GM21786 (cell line): ENCODE results near the gene GNB2.
A peak's percentile ranks its signal among the peaks of the same experiment; 100 is the strongest.

ENCODE experiments used
- ATAC-seq: cut with Tn5 transposase; IDR thresholded peaks from one replicate; pipeline ENCODE4 v1.9.1; 2021; ENCODE audit not compliant: unreplicated experiment

GNB2 gene

DNA sequence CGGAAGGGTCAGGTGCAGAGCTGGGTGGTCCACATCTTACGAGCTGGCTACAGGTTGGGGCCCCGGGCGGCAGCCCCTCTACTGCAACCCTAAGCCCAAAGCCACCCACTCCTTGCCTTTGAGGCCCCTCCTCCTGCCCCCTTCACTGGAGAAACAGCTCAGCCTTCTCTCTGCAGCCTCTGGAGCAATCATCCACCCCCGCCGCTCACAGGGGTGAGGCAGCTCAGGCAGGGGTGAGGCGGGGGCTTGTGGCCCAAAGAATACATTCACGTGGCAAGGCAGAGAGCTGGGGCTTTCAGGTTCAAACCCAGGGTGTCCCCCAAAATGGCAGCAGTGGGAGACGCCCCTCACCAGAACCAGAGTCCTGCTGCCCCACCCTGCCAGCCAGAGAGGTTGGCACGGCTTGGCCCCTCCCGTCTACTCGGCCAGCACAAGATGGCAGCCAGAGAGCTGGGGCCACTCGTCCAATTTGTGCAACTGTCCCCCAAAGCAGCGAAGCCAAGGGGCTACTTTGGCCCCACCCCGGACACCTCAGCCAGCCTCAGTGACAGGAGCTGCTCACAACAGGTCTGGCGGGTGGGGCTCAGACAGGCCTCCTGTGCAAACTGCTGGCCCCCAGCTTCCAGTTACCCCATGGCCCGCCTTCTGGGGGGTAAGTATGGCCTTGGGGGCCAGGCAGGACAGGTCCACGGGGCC is 7.2 kb downstream of the GNB2 start:
- no peak for ATAC-seq

GRCh38 chr7:100681491-100682227 is 8.1 kb downstream of the GNB2 start:
- ATAC-seq, result no peak

DNA sequence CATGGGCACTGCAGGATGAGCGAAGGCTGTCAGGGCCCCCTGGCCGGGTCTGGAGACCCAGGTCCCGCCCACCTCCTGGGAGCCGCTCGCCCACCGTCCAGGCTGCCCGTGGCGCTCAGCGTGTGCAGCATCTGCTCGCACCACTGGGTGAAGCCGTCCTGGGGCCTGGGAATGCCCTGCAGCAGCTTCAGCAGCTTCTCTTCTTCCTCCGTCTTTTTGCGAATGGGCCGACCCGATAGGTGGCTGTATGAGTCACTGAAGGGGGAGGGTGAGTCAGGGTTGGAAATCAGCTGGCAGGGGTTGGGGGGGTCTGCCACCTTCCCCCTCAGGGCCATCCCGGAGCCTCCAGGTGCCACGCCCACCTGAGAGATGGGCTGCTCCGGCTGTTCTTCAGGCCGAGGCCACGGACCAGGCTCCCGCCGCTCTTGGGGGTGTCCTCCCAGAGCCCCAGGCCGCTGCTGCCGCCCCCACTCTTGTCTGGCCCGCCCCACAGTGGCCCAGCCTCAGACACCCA is 8.7 kb downstream of the GNB2 start:
- ATAC-seq, result no peak

- no peak for ATAC-seq
Observed at GRCh38 chr7:100682991-100683658, 9.6 kb downstream of the GNB2 start.

DNA sequence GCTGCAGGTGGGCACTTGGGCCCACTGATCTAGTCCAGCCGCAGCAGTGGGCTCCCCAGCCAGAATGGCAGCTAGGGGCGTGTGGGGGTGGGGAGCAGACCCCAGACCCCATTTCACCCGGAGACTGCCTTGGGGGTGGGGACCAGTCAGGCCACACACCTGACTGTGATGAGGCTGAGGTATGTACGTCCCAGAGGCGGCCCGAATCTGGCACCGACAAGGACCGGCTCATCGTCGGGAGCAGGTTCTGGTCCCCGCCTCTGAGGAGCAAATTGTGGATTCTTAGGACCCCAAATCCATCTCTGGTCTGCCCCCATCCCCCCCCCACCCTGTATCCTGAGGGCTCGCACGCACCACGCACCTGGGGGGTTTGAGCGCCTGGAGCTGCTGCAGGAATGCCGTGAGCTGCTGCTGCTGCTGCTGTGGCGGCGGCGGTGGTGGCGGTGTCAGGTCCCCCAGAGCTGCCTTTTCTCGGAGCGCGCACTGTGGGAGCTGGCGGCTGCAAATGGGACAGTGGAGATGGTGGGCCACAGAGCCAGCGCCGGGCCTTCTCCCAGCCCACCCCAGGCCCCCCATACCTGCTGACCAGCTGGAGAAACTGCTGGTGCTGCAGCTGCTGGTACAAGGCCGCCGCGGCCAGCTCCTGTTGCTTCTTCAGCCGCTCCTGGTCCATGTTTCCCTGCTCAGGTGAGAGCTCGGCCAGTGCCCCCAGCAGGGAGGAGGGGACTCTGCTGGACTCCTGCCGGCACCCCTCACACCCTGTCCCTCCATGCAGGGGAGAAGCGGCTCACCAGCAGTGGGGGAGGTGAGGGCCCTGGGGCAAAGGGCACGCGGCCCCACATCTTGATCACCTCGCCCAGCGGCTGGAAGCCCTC is 10.4 kb downstream of the GNB2 start:
- no peak for ATAC-seq

DNA sequence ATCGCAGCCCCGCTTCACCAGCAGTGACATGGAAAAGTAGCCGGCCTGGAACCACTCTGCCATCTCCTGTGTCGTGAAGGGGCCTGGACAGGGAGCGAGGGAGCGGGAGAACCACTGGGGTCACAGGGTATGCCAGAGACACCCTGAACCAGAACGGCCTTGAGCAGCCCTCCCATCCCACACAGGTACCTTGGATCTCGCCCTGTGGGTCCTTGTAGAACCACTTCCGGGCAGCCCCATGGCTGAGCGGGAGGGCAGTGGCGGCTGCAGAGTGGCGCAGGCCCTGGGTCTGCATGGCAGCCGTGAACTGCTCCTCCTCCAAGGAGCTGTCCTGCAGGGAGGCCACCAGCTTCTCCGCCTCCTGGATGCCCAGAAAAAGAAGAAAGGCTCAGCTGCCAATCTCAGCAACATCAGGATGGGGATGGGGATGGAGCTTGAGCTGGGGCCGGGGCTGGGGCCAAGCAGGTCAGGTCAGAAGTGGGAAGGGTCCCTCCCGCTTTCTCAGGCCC is 11.0 kb downstream of the GNB2 start:
- ATAC-seq, result no peak

- ATAC-seq, result no peak
Observed at GRCh38 chr7:100685049-100685605, 11.6 kb downstream of the GNB2 start.

DNA sequence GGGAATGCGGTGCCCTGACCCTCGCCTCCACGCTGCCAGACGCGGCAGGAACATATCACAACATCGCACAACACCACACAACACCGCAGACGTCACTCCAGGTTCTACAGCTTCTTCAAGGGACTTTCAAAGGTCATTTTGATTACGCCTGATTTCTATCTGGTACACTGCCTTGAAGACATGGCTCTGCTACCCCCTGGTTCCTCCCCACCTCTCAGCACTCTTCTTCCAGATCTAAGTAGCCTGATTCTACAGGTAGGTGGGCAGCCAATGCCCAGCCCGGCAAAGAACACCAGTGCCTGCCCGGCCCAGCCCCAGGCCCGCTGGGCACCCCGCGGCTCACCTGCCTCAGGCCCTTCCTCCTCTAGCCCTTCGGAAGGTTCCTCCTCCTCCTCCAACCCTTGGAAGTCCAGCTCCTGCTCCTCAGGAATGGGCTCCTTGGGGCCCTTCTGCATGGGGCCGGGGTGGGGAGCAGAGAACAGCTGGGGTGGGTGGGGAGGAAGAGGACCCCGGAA is 12.1 kb downstream of the GNB2 start:
- no peak for ATAC-seq

- ATAC-seq, result no peak
Observed at GRCh38 chr7:100686201-100686821, 12.8 kb downstream of the GNB2 start.

DNA sequence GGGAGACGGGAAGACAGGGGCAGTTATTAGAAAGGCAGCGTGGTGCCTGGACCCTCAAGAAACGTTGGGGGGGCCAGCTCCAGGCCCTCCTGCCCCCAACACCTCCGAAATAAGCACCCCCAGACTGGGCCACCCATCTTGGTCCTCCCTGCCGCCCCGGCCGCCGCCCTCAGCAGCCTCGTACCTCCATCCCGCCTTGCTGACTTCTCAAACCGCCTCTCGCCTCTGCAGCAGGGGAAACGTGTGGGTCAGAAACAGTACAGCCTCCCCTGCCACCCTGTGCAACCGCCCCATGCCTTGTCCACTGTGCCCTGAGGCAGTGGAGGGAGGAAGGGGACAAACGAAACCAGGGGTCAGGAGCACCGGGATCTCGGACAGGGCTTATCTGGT is 13.3 kb downstream of the GNB2 start:
- no peak for ATAC-seq

DNA sequence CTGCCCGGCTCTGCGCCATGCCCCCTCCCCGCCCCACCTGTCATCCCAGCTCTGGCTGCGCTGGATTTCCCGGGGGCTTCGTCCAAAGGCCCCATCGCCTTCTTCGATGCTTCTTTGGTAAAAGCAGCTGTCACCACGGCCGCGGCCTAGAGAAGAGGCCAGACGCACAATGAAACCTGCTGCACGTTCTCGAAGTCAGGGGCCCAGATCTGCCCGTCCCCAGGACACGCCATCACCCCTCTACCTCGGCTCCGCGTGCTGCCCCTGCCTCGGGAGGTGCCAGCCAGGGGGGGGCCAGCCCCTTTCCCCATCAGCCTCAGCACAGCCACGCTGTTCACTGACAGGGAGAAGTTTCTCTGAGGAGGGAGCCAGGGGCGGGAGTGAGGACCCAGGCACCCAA is 13.7 kb downstream of the GNB2 start:
- ATAC-seq, result no peak

DNA sequence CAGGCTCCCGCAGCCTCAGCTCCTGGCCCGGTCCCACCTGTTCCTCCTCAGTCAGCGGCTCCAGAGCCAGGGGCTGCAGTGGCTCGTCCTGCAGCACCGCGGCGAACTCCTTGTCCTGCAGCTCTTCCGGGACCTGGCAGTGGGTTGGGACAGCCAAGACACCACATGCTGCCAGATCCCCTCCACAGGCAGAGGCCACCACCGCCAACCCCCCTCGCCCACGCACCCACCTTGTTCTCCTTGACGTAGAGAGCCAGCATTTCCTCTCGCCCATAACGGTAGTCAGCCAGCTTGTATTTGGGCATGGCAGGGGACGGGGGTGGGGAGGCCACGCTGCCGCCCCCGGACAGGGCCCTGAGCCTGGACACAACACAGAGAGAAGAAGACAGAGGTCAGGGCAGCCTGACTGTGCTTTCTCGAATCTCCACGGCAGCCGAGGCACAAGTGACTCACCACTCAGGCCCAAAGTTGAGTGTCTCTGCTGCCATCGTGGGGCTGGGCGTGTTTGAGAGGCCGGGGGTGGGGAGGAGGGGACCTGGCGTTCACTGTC is 14.3 kb downstream of the GNB2 start:
- ATAC-seq, result no peak

GRCh38 chr7:100688326-100688860 is 14.9 kb downstream of the GNB2 start:
- ATAC-seq, result no peak

GRCh38 chr7:100689230-100690135 is 15.9 kb downstream of the GNB2 start:
- no peak for ATAC-seq

GRCh38 chr7:100691676-100692577 is 18.4 kb downstream of the GNB2 start:
- peak; percentile 41 for ATAC-seq

GRCh38 chr7:100692578-100692961 is 19.0 kb downstream of the GNB2 start:
- no peak for ATAC-seq
